Endothelial cell of umbilical vein (primary cell): ENCODE measurements around the gene PAX3. TPM values are rescaled to one million over a fixed set of nuclear protein-coding genes. Genes with fewer than 3 reads are reported as not detected.

Experiments used
- BruUV-seq: library from RNA; stranded (reverse); fragments of 400-500 nt; replicated peaks from 2 replicates; lab custom pipeline; 2021; lab: Mats Ljungman, UMichigan
- CTCF ChIA-PET: fragments of 300-600, 350-600 bp; sonication (Branson Sonifier 250); formaldehyde crosslinking; loops from one replicate; lab custom pipeline; 2021; ENCODE audit warnings: antibody characterized with exemption, inconsistent platforms; lab: Charles Lee
- POLR2A ChIA-PET: fragments of 300-600, 350-600 bp; sonication (Branson Sonifier 250); formaldehyde crosslinking; loops from one replicate; lab custom pipeline; 2021; ENCODE audit warnings: antibody characterized with exemption, inconsistent platforms; lab: Charles Lee
- DNase-seq: peaks from one replicate; pipeline ENCODE4 v3.0.0-alpha.2; 2011; ENCODE audit warnings: low read depth, low spot score
- FAIRE-seq: peaks from 2 replicates; lab custom pipeline; 2011; peaks lifted over from hg19 to GRCh38; lab: Jason Lieb, UNC
- H2AFZ ChIP-seq: 2 replicates; pipeline ENCODE4 v1.6.0; 2012; ENCODE audit warnings: low read depth, low read length, control low read depth, inconsistent platforms
- H3K27ac ChIP-seq: 2 replicates; pipeline ENCODE4 v1.5.1; 2011; ENCODE audit warnings: low read depth, mild to moderate bottlenecking, control low read depth, low read length, moderate library complexity; ENCODE audit not compliant: insufficient read depth
- H3K27me3 ChIP-seq, 2 experiments: 2 replicates each; pipeline versions ENCODE4 v1.6.0 to v1.6.1; 2011; ENCODE audit warnings: low read length in 2 of 2, mixed read lengths in 1 of 2; ENCODE audit not compliant: control insufficient read depth in 2 of 2, insufficient read depth in 2 of 2
- H3K36me3 ChIP-seq, 2 experiments: 2 replicates in 1 of 2; 3 replicates in 1 of 2; pipeline ENCODE4 v1.5.1; 2011; ENCODE audit warnings: low read length in 2 of 2, mild to moderate bottlenecking in 1 of 2, moderate library complexity in 1 of 2; ENCODE audit not compliant: control insufficient read depth in 2 of 2, insufficient read depth in 2 of 2; ENCODE audit errors: extremely low read depth in 1 of 2
- H3K4me1 ChIP-seq: 3 replicates; pipeline ENCODE4 v1.5.1; 2011; ENCODE audit warnings: mild to moderate bottlenecking, low read length; ENCODE audit not compliant: control insufficient read depth, insufficient read depth; ENCODE audit errors: extremely low read depth
- H3K4me2 ChIP-seq: 2 replicates; pipeline ENCODE4 v1.6.1; 2011; ENCODE audit warnings: low read length, control low read depth, mixed read lengths; ENCODE audit not compliant: insufficient read depth
- H3K4me3 ChIP-seq, 3 experiments: fragments of 200-600 bp in 1 of 3; sonication (generic), shearing (Covaris generic) in 1 of 3; replicated peaks in 1 of 3; 2 replicates each; pipeline ENCODE4 v1.5.1; 2011 to 2016; ENCODE audit warnings: control low read depth in 3 of 3, low read length in 3 of 3, mild to moderate bottlenecking in 2 of 3, inconsistent platforms in 1 of 3, low read depth in 1 of 3, moderate library complexity in 1 of 3; ENCODE audit not compliant: insufficient read depth in 1 of 3
- H3K79me2 ChIP-seq: 2 replicates; pipeline ENCODE4 v1.6.0; 2012; ENCODE audit warnings: low read length, inconsistent platforms; ENCODE audit not compliant: control insufficient read depth, insufficient read depth
- H3K9ac ChIP-seq: replicated peaks from 2 replicates; pipeline ENCODE3; 2011; ENCODE audit warnings: low read length, control low read depth; ENCODE audit not compliant: insufficient read depth; ENCODE audit errors: extremely low read depth
- H3K9me1 ChIP-seq: replicated peaks from 3 replicates; pipeline ENCODE4 v1.6.0; 2011; ENCODE audit warnings: mild to moderate bottlenecking, low read length; ENCODE audit not compliant: control insufficient read depth, insufficient read depth; ENCODE audit errors: extremely low read depth
- H3K9me3 ChIP-seq: replicated peaks from 2 replicates; pipeline ENCODE4 v1.5.1; 2012; ENCODE audit warnings: low read length, inconsistent platforms; ENCODE audit not compliant: control insufficient read depth, insufficient read depth
- H4K20me1 ChIP-seq: replicated peaks from 2 replicates; pipeline ENCODE3; 2011; ENCODE audit warnings: mild to moderate bottlenecking, low read length; ENCODE audit not compliant: control insufficient read depth, insufficient read depth; ENCODE audit errors: extremely low read depth
- CTCF ChIP-seq, 2 donors: IDR thresholded peaks; 1 replicate in 1 of 2; 2 replicates in 1 of 2; pipeline ENCODE4 v1.5.1; 2011; ENCODE audit warnings: low read length in 2 of 2, mild to moderate bottlenecking in 2 of 2, moderate library complexity in 2 of 2, control low read depth in 1 of 2, inconsistent platforms in 1 of 2, low read depth in 1 of 2; ENCODE audit not compliant: insufficient read depth in 1 of 2; ENCODE audit errors: extremely low read depth in 1 of 2
- EZH2 ChIP-seq: IDR thresholded peaks from 2 replicates; pipeline ENCODE4 v1.6.1; 2012; ENCODE audit warnings: borderline replicate concordance, low read depth, mild to moderate bottlenecking, moderate library complexity, low read length, inconsistent platforms; ENCODE audit not compliant: severe bottlenecking
- FOS ChIP-seq: IDR thresholded peaks from 2 replicates; pipeline ENCODE4 v1.6.1; 2011; ENCODE audit warnings: mild to moderate bottlenecking, low read length, moderate library complexity, borderline replicate concordance; ENCODE audit not compliant: insufficient read depth
- GATA2 ChIP-seq: IDR thresholded peaks from 2 replicates; pipeline ENCODE4 v1.7.0; 2011; ENCODE audit warnings: low read depth, mild to moderate bottlenecking, moderate library complexity, mixed read lengths, low read length; ENCODE audit not compliant: insufficient read length, insufficient read depth
- JUN ChIP-seq: IDR thresholded peaks from 2 replicates; pipeline ENCODE4 v1.6.1; 2011; ENCODE audit warnings: borderline replicate concordance, low read depth; ENCODE audit not compliant: insufficient read length, insufficient read depth
- MAX ChIP-seq: IDR thresholded peaks from 2 replicates; pipeline ENCODE4 v1.6.1; 2011; ENCODE audit not compliant: insufficient read depth, insufficient read length
- MYC ChIP-seq: IDR thresholded peaks from one replicate; pipeline ENCODE4 v1.6.1; 2011; ENCODE audit warnings: mild to moderate bottlenecking, low read depth, low read length
- POLR2A ChIP-seq: IDR thresholded peaks from 2 replicates; pipeline ENCODE4 v1.6.1; 2012; ENCODE audit warnings: low read depth, mild to moderate bottlenecking, control low read depth, low read length
- POLR2AphosphoS5 ChIP-seq: IDR thresholded peaks from 2 replicates; pipeline ENCODE4 v1.6.1; 2012; ENCODE audit warnings: low read depth, mild to moderate bottlenecking, control low read depth, low read length, moderate library complexity; ENCODE audit not compliant: insufficient read depth
- dilution Hi-C: fragments of 300-500 bp; cut with MboI; formaldehyde crosslinking; loops from one replicate; pipeline ENCODE4 v1.15.0; 2019; ENCODE audit warnings: low sequenced_read_pairs; ENCODE audit not compliant: extremely low pct_ligation_motif_present
- intact Hi-C: fragments of 100-400 bp; cut with micrococcal nuclease; formaldehyde crosslinking; loops from one replicate; pipeline ENCODE4 v1.10.0; 2022
- polyA plus RNA-seq, 4 experiments: library from polyadenylated mRNA; depleted of rRNA in 3 of 4; stranded (reverse) in 3 of 4; unstranded in 1 of 4; fragments of >200 nt; gene quantifications; 2 replicates each; pipeline versions ENCODE4 v1.2.1 to v1.2.3, GENCODE V29; 2011 to 2012; ENCODE audit warnings: missing spikeins in 1 of 4
- total RNA-seq: library from RNA; stranded (reverse); gene quantifications from 2 replicates; pipeline ENCODE4 v1.2.3, GENCODE V29; 2021

The PAX3 gene
- total and polyA plus RNA-seq, 2 donors (not counting 3 experiments of a cell fraction or from before 2014, with no cell fraction given) = not detected

GRCh38 chr2:222284466-222284865 lies 14.3 kb downstream of the PAX3 start:
- no TSS peak for BruUV-seq
- CTCF ChIA-PET = interaction anchor here (1.1 kb wide), 1 partner anchor 278 kb away, joined by 3 read pairs; no protein-coding TSS in a partner anchor
- dilution Hi-C loops = no loop called here

More at GRCh38 chr2:222284466-222284865, 14.3 kb downstream of the PAX3 start:
- H2AFZ ChIP-seq = no peak overlapping the region
- peaks cover 21 to 60% of the 10 kb centered on the region in 2 experiments for H3K27me3 ChIP-seq
- no peaks in the 10 kb centered on the region for H3K36me3 ChIP-seq
- no peak overlapping the region for H3K9ac ChIP-seq
- DNase-seq (no peak), FAIRE-seq (no peak)
- no peak overlapping the region for H3K4me2 ChIP-seq
- H3K4me1 ChIP-seq = no peaks in the 10 kb centered on the region
- H3K27ac ChIP-seq = no peak overlapping the region
- no peaks in the 10 kb centered on the region for H3K79me2 ChIP-seq
- no peaks in the 10 kb centered on the region for H3K9me1 ChIP-seq
- POLR2A ChIA-PET = no interaction called here
- intact Hi-C loops = no loop called here
- H4K20me1 ChIP-seq = no peaks in the 10 kb centered on the region
- H3K4me3 ChIP-seq = no peak overlapping the region
- no peak for TF ChIP-seq POLR2AphosphoS5
- no peak for TF ChIP-seq MAX
- no peak for TF ChIP-seq GATA2
- no peak for TF ChIP-seq EZH2
- no peak for TF ChIP-seq CTCF (IDR thresholded peaks at IDR 0.05; ENCODE audit: extremely low read depth in 1 of 2, insufficient read depth in 1 of 2, low read depth in 1 of 2, low read length in 2 of 2)
- TF ChIP-seq MYC = no peak
- no peak for TF ChIP-seq POLR2A
- no peak for TF ChIP-seq JUN
- TF ChIP-seq FOS = no peak
- H3K9me3 ChIP-seq = no peaks in the 10 kb centered on the region
